ENCODE measurements around the gene MDP1. TPM values are rescaled to one million over a fixed set of nuclear protein-coding genes. Genes with fewer than 3 reads are reported as not detected.

Gene MDP1
- total RNA-seq, 1 donor from 2014 or later, result 16.6 TPM

DNA sequence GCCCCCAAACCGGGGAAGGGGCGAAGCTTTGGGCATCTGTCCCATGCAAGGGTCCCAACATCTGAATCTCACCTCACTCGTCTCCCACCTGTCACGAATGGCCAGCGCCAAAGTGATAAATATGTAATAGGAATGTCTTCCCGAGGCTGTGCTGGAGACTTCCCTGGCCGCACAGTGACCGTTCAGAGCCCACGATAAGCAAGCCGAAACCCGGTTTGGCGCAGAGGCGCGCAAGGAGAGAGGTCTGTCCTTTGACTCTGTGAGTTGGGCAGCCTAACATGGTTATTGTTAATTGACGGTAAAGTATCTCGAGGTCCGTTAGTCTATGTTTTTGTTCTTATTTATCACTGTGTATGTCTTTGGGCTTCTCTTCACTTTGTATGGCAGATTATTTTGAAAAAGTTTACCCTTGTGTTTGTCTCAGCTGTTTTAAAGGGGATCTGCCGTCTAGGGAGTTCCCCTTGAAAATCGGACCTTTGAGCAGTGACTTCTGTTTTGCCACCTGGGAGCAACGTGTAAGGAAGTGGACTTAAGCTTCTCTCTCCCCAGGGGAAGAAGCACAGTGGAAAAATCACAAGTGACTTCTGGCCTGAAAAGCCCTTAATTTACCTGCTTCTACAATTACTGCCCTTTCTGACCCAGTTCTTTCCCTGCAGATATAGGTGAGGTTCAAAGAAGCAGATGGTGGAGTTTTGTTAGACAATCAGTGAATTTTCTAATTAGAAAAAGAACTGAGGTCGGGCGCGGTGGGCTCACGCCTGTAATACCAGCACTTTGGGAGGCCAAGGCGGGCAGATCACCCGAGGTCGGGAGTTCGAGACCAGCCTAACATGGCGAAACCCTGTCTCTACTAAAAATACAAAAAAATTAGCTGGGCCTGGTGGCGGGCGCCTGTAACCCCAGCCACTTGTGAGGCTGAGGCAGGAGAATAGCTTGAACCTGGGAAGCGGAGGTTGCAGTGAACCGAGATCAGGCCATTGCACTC lies 19.5 kb downstream of the MDP1 start:
- TF ChIP-seq, protein P1, sequence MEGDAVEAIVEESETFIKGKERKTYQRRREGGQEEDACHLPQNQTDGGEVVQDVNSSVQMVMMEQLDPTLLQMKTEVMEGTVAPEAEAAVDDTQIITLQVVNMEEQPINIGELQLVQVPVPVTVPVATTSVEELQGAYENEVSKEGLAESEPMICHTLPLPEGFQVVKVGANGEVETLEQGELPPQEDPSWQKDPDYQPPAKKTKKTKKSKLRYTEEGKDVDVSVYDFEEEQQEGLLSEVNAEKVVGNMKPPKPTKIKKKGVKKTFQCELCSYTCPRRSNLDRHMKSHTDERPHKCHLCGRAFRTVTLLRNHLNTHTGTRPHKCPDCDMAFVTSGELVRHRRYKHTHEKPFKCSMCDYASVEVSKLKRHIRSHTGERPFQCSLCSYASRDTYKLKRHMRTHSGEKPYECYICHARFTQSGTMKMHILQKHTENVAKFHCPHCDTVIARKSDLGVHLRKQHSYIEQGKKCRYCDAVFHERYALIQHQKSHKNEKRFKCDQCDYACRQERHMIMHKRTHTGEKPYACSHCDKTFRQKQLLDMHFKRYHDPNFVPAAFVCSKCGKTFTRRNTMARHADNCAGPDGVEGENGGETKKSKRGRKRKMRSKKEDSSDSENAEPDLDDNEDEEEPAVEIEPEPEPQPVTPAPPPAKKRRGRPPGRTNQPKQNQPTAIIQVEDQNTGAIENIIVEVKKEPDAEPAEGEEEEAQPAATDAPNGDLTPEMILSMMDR (IDR thresholded peaks at IDR 0.05; ENCODE audit: borderline replicate concordance), result no peak
- H3K9me3 ChIP-seq (replicated peaks), result no peaks in the 10 kb centered on the region
- H3K4me1 ChIP-seq, result peaks cover 49% of the 10 kb centered on the region
- DNase-seq, result no peak
- intact Hi-C loops (cut with micrococcal nuclease), result no loop called here
- H3K27me3 ChIP-seq (ENCODE audit: low read depth), result no peaks in the 10 kb centered on the region
- peaks cover 34% of the 10 kb centered on the region for H3K36me3 ChIP-seq
- peak overlapping the region; percentile 100 for H3K27ac ChIP-seq (replicated peaks)
- peak overlapping the region; percentile 100 for H3K4me3 ChIP-seq

DNA sequence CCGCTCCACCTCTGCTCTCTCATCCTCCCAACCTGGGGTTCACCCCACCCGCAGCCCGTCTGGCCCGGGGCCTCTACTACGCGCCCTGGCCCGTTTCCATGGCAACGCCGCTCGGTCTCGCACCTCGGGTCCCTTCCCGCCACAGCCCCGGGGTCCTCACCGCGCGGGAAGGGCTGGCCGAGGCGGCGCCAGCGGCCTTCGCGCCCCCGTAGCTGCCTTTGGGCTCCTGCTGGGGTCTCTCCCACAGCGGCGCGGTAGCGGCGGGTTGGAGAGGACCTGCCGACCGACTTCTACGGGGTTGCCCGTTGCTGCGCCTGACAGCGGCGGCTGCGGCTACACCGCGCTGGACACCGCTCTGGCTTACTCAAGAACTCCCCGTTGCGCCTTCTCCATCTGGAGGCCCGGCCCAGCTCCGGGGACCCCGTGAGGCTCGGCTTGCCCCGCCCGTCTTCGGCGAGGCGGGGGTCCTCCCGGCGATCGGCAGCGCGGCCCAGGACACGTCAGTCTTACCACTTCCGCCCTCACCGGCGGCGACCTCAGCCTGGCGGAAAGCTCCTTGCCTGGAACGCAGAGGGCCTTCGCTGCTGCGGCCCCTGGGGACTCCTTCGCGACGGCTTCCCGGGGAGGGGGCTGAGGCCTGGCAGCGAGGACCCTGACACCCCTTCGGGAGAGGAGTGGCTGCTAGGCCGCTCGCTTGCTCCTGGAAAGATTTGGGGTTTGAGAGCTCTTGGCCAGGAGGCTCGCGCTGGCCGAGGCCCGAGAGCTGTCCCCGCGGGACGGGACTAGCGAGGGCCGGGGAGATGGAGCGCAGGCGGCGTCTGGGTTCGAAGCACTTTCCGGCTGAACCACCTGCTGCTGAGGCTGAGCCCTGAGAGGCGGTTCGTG lies 20.4 kb downstream of the MDP1 start, which contains the start of gene TM9SF1:
TM9SF1 (minus strand) TSS at position 256 of the 885 bp plus-strand sequence. CDS start 422 bp downstream, outside the sequence.
- TF ChIP-seq, protein P1 (IDR thresholded peaks at IDR 0.05; ENCODE audit: borderline replicate concordance), result no peak
- peaks cover 35% of the 10 kb centered on the region for H3K36me3 ChIP-seq
- H3K27me3 ChIP-seq (ENCODE audit: low read depth), result no peaks in the 10 kb centered on the region
- no peaks in the 10 kb centered on the region for H3K9me3 ChIP-seq (replicated peaks)
- H3K27ac ChIP-seq (replicated peaks), result peak within 1 kb of the TSS; percentile 100
- H3K4me3 ChIP-seq, result peak within 1 kb of the TSS; percentile 100
- peak; percentile 92 for DNase-seq
- intact Hi-C loops (cut with micrococcal nuclease), result no loop called here
- H3K4me1 ChIP-seq, result peaks cover 49% of the 10 kb centered on the region

DNA sequence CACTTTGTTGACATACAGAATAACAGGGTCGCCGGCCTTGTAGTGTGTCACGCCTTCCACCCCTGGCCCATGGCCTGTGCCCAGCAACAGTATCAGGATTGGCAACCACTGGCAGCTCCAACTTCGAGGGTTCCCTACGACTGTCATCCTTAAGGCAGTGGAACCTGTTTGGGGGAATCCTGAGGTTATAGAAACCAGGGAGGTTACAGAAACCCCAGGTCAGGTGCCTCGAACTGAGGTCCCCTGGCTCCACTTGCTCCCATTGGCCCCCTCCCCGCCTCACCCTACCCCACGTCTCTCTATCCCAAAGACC lies 21.0 kb downstream of the MDP1 start:
- DNase-seq, result no peak
- intact Hi-C loops (cut with micrococcal nuclease), result no loop called here
- no peaks in the 10 kb centered on the region for H3K9me3 ChIP-seq (replicated peaks)
- H3K4me1 ChIP-seq, result peaks cover 49% of the 10 kb centered on the region
- peaks cover 37% of the 10 kb centered on the region for H3K36me3 ChIP-seq
- no peaks in the 10 kb centered on the region for H3K27me3 ChIP-seq (ENCODE audit: low read depth)
- TF ChIP-seq, protein P1 (IDR thresholded peaks at IDR 0.05; ENCODE audit: borderline replicate concordance), result no peak
- peak overlapping the region; percentile 100 for H3K4me3 ChIP-seq
- H3K27ac ChIP-seq (replicated peaks), result peak overlapping the region; percentile 100

DNA sequence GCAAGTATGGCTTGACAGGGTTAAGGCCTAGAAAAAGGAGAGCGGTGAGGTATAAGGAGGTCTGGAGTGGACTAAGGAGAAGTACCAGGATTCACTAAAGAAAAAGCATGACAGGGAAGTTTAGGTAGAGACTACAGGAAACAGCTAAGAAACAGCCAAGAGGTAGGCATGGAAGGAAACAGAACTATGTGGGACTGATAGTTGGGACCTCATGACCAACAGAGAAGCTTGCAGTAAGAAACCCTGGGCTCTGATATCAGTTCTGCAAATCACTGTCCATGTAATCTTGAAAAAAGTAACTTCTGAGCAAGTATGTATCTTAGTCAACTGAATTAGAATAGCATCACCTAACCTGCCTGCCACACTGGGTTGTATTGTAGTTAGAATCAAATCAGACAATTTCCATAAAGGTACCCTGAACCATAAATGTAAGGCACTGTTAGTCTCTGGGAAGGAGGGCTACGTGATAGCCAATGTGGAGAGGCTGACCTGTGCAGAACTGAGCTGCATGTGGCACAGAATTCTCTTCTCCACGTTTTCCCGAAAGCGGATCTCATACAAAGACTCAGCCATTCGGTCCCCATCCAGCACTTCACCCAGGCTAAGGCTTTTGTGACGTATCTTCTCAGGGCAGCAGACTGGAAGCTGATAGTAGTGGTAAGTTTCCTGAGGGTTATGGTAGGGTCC lies 21.5 kb downstream of the MDP1 start:
- Histone ChIP-seq H3K4me3 (peak overlapping the region; percentile 100), H3K4me1 (peaks cover 50% of the 10 kb centered on the region)
- intact Hi-C loops (cut with micrococcal nuclease), result no loop called here

More for the DNA sequence above, 21.5 kb downstream of the MDP1 start:
- TF ChIP-seq, protein P1 (IDR thresholded peaks at IDR 0.05; ENCODE audit: borderline replicate concordance), result no peak
- Histone ChIP-seq H3K27ac (replicated peaks) (peak overlapping the region; percentile 100), H3K36me3 (peaks cover 39% of the 10 kb centered on the region), H3K27me3 (ENCODE audit: low read depth) (no peaks in the 10 kb centered on the region), H3K9me3 (replicated peaks) (no peaks in the 10 kb centered on the region)
- DNase-seq, result no peak
